ENCODE measurements around the gene MAP3K15. TPM values are rescaled to one million over a fixed set of nuclear protein-coding genes. Genes with fewer than 3 reads are reported as not detected.
"Not testable (repeated sequence)": the region's sequence is repeated elsewhere in the genome, so short reads cannot be mapped to it uniquely, and the experiment has no call there.

Gene MAP3K15
- polyA plus RNA-seq, 1 of the 3 experiments (the other 2 are of a cell fraction): 0.07 TPM

GRCh38 chrX:19479458-19479857 is 35.9 kb downstream of the MAP3K15 start (continued):
- no peak for TF ChIP-seq CTCF (IDR thresholded peaks at IDR 0.05)
- TF ChIP-seq EZH2phosphoT487 (IDR thresholded peaks at IDR 0.05; ENCODE audit: borderline replicate concordance, low read depth): no peak
- TF ChIP-seq CHD2 (IDR thresholded peaks at IDR 0.05; ENCODE audit: low read length, partially characterized antibody): no peak

- CTCF ChIA-PET; DNase-seq; H3K9me3 ChIP-seq; H3F3A ChIP-seq (replicated peaks; ENCODE audit: insufficient read depth); H2AFZ ChIP-seq (ENCODE audit: low read depth); H3K79me2 ChIP-seq (ENCODE audit: insufficient read depth); H3K4me3 ChIP-seq (ENCODE audit: low read depth in 2 of 2, low read length in 1 of 2); H3K9me2 ChIP-seq; H3K9ac ChIP-seq; H3K4me1 ChIP-seq (ENCODE audit: control insufficient read depth in 1 of 2, insufficient read depth in 2 of 2, low read depth in 1 of 2, low read length in 1 of 2); H3K4me2 ChIP-seq; H3K27ac ChIP-seq (ENCODE audit: low read depth in 2 of 2, low read length in 1 of 2); POLR2A ChIA-PET; H4K20me1 ChIP-seq (ENCODE audit: insufficient read depth); H3K36me3 ChIP-seq (replicated peaks in 1 of 2; ENCODE audit: control insufficient read depth in 1 of 2, insufficient read depth in 2 of 2, low read length in 1 of 2): not testable (repeated sequence)
- peaks cover 23% of the 10 kb centered on the region for H3K27me3 ChIP-seq (ENCODE audit: insufficient read depth)
- WGBS (ENCODE audit: low lambda C conversion rate): 22% methylated on average over 2 of the region's 2 CpGs
Observed at GRCh38 chrX:19468383-19468782, 46.9 kb downstream of the MAP3K15 start.

- Histone ChIP-seq H3K9ac (no peak overlapping the region), H4K20me1 (ENCODE audit: insufficient read depth) (no peaks in the 10 kb centered on the region), H3K9me2 (no peaks in the 10 kb centered on the region), H3K4me2 (no peak overlapping the region), H2AFZ (ENCODE audit: low read depth) (no peak overlapping the region), H3F3A (replicated peaks; ENCODE audit: insufficient read depth) (no peaks in the 10 kb centered on the region), H3K4me1 (ENCODE audit: control insufficient read depth in 1 of 2, insufficient read depth in 2 of 2, low read depth in 1 of 2, low read length in 1 of 2) (no peaks in the 10 kb centered on the region), H3K27ac (ENCODE audit: low read depth in 2 of 2, low read length in 1 of 2) (no peak overlapping the region), H3K36me3 (replicated peaks in 1 of 2; ENCODE audit: control insufficient read depth in 1 of 2, insufficient read depth in 2 of 2, low read length in 1 of 2) (no peaks in the 10 kb centered on the region), H3K9me3 (no peaks in the 10 kb centered on the region), H3K27me3 (ENCODE audit: insufficient read depth) (peaks cover 36% of the 10 kb centered on the region), H3K4me3 (ENCODE audit: low read depth in 2 of 2, low read length in 1 of 2) (no peak overlapping the region), H3K79me2 (ENCODE audit: insufficient read depth) (no peaks in the 10 kb centered on the region)
- WGBS (ENCODE audit: low lambda C conversion rate): 57% methylated on average over 1 of the region's 1 CpG
- POLR2A ChIA-PET: no interaction called here
- TF ChIP-seq MEF2A (IDR thresholded peaks at IDR 0.05; ENCODE audit: borderline replicate concordance, low read depth) (no peak), ZBTB33 (IDR thresholded peaks at IDR 0.05; ENCODE audit: borderline replicate concordance, low read depth) (no peak), RCOR1 (IDR thresholded peaks at IDR 0.05; ENCODE audit: low read length) (no peak), NRF1 (IDR thresholded peaks at IDR 0.05; ENCODE audit: low read depth, low read length) (no peak), CHD2 (IDR thresholded peaks at IDR 0.05; ENCODE audit: low read length, partially characterized antibody) (no peak), MXI1 (IDR thresholded peaks at IDR 0.05; ENCODE audit: low read depth, low read length) (no peak), EZH2phosphoT487 (IDR thresholded peaks at IDR 0.05; ENCODE audit: borderline replicate concordance, low read depth) (no peak), SMC3 (IDR thresholded peaks at IDR 0.05; ENCODE audit: low read depth, low read length) (no peak), FOXM1 (IDR thresholded peaks at IDR 0.05; ENCODE audit: low read depth) (no peak), FOSL2 (IDR thresholded peaks at IDR 0.05; ENCODE audit: borderline replicate concordance, low read depth) (no peak), PBX3 (IDR thresholded peaks at IDR 0.05) (no peak), RFX5 (IDR thresholded peaks at IDR 0.05; ENCODE audit: low read length) (no peak)
- DNase-seq: no peak
- CTCF ChIA-PET: no interaction called here
Observed at GRCh38 chrX:19462879-19463278, 52.4 kb downstream of the MAP3K15 start.
